GM19025 (cell line): ENCODE results near the gene PTPN12.

Source experiments
- ATAC-seq: cut with Tn5 transposase; IDR thresholded peaks from one replicate; pipeline ENCODE4 v1.9.1; 2021; ENCODE audit warnings: mild to moderate bottlenecking, low read depth, moderate library complexity; ENCODE audit not compliant: unreplicated experiment

PTPN12 gene

GRCh38 chr7:77657427-77658224 lies 120.5 kb downstream of the PTPN12 start:
- no peak for ATAC-seq

GRCh38 chr7:77658928-77659327 lies 121.8 kb downstream of the PTPN12 start:
- no peak for ATAC-seq

- ATAC-seq, result no peak
Observed at GRCh38 chr7:77661816-77662215, 124.7 kb downstream of the PTPN12 start.

GRCh38 chr7:77662869-77663268 lies 125.8 kb downstream of the PTPN12 start:
- no peak for ATAC-seq

GRCh38 chr7:77664715-77665114 lies 127.6 kb downstream of the PTPN12 start:
- ATAC-seq, result no peak

GRCh38 chr7:77665161-77665560 lies 128.1 kb downstream of the PTPN12 start:
- no peak for ATAC-seq

- no peak for ATAC-seq
Observed at GRCh38 chr7:77667459-77668086, 130.5 kb downstream of the PTPN12 start.

GRCh38 chr7:77674878-77675277 lies 137.8 kb downstream of the PTPN12 start:
- peak; percentile 57 for ATAC-seq

DNA sequence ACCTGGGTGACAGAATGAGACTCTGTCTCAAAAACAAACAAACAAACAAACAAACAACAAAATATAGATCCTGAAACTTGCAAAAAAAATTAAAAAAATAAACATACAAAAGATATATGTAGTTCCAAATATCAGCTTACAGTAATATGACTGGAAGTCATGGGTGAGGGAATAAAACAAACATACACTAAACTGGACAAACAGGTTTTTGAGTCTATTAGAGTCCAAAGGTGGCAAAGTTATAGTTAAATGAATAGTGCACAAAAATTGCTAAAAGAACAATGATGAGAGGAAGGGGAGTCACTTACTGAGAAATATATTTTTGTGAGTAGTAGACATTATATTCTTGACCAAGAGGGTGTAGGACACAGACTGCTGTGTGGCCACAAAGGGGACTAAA lies 142.5 kb downstream of the PTPN12 start:
- no peak for ATAC-seq

GRCh38 chr7:77680266-77680665 lies 143.2 kb downstream of the PTPN12 start:
- ATAC-seq, result no peak

DNA sequence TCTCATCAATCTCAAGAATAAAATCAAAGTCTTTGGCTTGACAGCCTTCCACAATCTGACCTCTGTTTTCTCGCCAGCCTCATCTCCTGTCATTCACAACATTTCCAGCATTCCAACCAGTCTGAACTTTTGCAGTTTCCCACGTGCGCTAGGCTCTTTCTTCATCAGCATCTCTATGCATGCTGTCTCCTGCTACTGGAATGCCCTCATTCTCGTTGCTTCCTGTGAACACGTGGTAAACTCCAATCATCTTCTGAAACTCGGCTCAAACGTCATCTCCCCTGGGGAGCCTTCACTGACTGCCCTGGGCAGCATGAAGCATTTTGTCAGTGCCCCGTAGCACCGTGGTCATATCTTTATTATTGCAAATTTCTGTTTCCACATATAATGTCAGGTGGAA lies 146.9 kb downstream of the PTPN12 start:
- ATAC-seq, result no peak

GRCh38 chr7:77685233-77685632 lies 148.1 kb downstream of the PTPN12 start:
- no peak for ATAC-seq

GRCh38 chr7:77687100-77687746 lies 150.1 kb downstream of the PTPN12 start:
- no peak for ATAC-seq

DNA sequence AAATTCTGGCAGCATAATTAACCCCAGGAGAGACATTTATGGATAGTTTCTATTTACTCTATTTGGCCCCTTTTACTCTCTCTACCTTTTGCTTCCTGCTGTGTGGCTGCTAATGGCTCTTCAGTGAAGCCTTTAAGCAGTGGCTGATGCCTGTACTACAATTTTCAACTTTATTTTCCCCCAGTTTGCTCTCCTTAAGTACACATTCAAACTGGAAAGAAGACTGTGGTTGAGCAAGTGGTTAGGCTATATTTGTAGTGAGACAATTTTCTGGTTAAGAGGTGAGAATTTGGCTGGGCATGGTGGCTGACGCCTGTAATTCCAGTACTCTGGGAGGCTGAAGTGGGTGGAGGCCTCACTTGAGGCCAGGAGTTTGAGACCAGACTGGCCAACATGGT lies 150.7 kb downstream of the PTPN12 start:
- no peak for ATAC-seq
